GM13977 (cell line): ENCODE results near the gene ATF1.

Source experiments
- DNase-seq: peaks from one replicate; pipeline ENCODE4 v3.0.0; 2012; ENCODE audit warnings: low spot score
- in situ Hi-C: fragments of 300-500 bp; cut with MboI; formaldehyde crosslinking; loops from one replicate; pipeline ENCODE4 v1.12.0; 2022; ENCODE audit warnings: low sequenced_read_pairs, low pct_unique_long_range_greater_than_20kb, mixed read lengths, inconsistent platforms; ENCODE audit not compliant: unreplicated experiment
- TF ChIP-seq, protein P1 (sequence below): IDR thresholded peaks from 2 replicates; pipeline ENCODE4 v1.5.1; 2012; ENCODE audit warnings: mild to moderate bottlenecking, control low read depth; ENCODE audit not compliant: insufficient read depth; ENCODE audit errors: extremely low read depth, missing control alignments

ATF1 gene

GRCh38 chr12:50747817-50748216, 16.1 kb upstream of the ATF1 start:
- in situ Hi-C loops, result no loop called here
- DNase-seq, result no peak
- TF ChIP-seq, protein P1, sequence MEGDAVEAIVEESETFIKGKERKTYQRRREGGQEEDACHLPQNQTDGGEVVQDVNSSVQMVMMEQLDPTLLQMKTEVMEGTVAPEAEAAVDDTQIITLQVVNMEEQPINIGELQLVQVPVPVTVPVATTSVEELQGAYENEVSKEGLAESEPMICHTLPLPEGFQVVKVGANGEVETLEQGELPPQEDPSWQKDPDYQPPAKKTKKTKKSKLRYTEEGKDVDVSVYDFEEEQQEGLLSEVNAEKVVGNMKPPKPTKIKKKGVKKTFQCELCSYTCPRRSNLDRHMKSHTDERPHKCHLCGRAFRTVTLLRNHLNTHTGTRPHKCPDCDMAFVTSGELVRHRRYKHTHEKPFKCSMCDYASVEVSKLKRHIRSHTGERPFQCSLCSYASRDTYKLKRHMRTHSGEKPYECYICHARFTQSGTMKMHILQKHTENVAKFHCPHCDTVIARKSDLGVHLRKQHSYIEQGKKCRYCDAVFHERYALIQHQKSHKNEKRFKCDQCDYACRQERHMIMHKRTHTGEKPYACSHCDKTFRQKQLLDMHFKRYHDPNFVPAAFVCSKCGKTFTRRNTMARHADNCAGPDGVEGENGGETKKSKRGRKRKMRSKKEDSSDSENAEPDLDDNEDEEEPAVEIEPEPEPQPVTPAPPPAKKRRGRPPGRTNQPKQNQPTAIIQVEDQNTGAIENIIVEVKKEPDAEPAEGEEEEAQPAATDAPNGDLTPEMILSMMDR, result no peak

- TF ChIP-seq, protein P1, result no peak
- in situ Hi-C loops, result no loop called here
- DNase-seq, result no peak
Measured at GRCh38 chr12:50749459-50749882, 14.4 kb upstream of the ATF1 start.

- in situ Hi-C loops, result no loop called here
- no peak for DNase-seq
- TF ChIP-seq, protein P1, result no peak
Measured at GRCh38 chr12:50750366-50750765, 13.5 kb upstream of the ATF1 start.

DNA sequence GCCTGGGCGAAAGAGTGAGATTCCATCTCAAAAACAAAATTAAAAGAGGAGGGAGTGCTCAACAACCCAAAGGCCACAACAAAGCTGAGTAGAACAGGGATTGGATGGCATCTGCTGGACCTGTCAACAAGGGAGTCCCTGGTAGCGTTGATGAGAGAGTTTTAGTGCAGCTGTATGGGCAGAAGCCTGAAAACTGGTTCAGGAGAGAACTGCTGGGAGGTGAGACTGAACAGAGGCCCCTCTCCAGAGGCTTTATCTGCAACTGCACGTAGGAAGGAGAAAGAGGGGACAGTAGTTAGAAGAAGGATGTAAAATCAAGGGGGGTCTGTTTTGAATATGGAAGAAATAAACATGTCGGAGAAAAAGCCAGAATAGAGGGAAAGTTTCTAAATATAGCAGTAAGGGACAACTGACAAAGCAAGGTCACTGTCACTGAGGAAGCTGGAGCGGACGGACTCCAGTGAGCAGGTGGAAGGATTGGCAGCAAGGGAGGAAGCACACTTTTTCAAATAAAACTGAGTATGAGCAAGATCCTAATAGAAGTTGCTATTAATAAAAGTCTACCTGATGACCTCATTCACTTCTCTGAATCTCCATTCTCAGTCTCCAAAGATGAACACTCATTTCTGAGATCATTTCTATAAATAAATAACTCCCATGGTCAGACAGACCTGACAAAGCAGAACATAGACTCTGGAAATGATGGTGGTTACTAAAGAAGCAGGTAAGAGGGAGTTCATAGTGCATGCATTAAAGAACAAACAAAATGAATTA, 11.8 kb upstream of the ATF1 start:
- in situ Hi-C loops, result no loop called here
- TF ChIP-seq, protein P1, result no peak
- DNase-seq, result peak; percentile 65

DNA sequence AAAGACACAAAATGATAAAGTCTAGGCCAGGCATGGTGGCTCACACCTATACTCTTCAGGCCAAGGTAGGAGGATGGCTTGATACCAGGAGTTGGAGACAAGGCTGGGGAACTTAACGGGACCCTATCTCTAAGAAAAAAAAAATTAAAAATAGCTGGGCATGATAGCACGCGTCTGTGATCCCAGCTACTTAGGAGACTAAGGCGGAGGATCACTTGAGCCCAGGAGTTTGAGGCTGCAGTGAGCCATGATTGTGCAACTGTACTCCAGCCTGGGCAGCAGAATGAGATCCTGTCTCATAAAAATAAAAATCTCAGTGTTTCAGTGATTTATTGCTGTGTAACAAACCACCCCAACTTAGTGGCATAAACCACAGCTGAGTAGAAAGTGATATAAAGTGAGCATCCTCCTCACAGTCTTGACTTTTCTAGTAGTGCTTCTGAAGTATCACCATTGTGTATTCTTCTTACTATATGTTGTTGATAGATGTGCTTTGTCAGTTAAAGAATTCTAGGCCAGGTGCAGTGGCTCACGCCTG, 10.6 kb upstream of the ATF1 start:
- in situ Hi-C loops, result no loop called here
- TF ChIP-seq, protein P1, result no peak
- DNase-seq, result no peak

DNA sequence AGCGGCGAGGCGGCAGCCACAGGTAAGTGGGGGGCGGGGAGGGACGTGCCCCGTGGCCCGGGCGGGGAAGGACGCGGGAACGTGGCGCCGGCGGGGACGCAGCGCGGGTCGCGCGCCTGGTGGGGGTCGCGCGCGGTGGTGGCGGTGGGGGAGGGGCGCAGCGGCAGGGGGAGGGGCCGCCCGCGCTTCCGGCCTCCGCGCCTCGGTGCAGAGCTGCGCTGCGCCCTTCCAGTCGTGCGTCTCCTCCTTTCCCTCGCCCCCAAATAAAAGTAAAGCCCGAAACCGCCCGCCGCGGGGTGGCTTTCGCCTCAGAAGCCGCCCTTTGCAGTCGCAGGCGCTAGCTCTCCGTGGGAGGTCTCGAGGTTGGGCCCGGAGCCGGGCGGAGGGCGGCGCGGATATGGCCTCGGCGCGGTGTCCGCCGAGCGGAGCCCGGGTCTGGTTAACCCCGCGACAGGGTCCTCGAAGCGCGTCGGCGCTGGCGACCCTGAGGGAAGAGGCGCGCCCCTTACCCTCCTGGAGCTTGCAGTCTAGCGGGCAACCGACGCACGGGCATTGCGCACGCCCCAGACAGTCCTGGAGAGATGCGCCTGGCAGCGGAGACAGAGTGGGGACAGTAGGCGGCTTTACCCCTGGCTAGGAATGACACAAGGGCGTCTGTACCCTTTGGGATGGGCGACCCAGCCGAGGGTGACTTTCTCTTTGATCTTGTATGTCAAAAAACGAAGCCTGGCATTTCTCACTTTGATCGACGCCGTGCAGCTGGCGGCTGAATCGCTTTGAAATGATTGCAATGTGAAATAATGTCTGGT, 589 bp downstream of the ATF1 start:
- TF ChIP-seq, protein P1, result peak; percentile 18
- in situ Hi-C loops, result no loop called here
- peak; percentile 84 for DNase-seq
